ENCODE data around the gene NRN1L. TPM values are rescaled to one million over a fixed set of nuclear protein-coding genes. Genes with fewer than 3 reads are reported as not detected.
A peak's percentile ranks its signal among the peaks of the same experiment; 100 is the strongest.

NRN1L gene
- total RNA-seq, 2 donors from 2014 or later = 7.0 to 7.3 TPM

DNA sequence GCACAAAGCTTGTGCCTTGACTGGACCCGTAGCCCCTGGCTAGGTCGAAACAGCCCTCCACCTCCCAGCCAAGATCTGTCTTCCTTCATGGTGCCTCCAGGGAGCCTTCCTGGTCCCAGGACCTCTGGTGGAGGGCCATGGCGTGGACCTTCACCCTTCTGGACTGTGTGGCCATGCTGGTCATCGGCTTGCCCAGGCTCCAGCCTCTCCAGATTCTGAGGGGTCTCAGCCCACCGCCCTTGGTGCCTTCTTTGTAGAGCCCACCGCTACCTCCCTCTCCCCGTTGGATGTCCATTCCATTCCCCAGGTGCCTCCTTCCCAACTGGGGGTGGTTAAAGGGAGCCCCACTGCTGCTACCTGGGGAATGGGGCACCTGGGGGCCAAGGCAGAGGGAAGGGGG is 43.5 kb downstream of the NRN1L start:
- H3K9me3 ChIP-seq (ENCODE audit: control insufficient read depth, low read length) = no peaks in the 10 kb centered on the region
- Mint-ChIP-seq H3K4me1 (peaks cover 12% of the 10 kb centered on the region), H3K4me3 (no peak overlapping the region), H3K9me3 (no peaks in the 10 kb centered on the region), H3K36me3 (ENCODE audit: low read depth) (peaks cover 21% of the 10 kb centered on the region), H3K27me3 (ENCODE audit: insufficient read depth) (no peaks in the 10 kb centered on the region), H3K27ac (peak overlapping the region; percentile 42)
- TF ChIP-seq, protein P1, sequence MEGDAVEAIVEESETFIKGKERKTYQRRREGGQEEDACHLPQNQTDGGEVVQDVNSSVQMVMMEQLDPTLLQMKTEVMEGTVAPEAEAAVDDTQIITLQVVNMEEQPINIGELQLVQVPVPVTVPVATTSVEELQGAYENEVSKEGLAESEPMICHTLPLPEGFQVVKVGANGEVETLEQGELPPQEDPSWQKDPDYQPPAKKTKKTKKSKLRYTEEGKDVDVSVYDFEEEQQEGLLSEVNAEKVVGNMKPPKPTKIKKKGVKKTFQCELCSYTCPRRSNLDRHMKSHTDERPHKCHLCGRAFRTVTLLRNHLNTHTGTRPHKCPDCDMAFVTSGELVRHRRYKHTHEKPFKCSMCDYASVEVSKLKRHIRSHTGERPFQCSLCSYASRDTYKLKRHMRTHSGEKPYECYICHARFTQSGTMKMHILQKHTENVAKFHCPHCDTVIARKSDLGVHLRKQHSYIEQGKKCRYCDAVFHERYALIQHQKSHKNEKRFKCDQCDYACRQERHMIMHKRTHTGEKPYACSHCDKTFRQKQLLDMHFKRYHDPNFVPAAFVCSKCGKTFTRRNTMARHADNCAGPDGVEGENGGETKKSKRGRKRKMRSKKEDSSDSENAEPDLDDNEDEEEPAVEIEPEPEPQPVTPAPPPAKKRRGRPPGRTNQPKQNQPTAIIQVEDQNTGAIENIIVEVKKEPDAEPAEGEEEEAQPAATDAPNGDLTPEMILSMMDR (conservative IDR thresholded peaks at IDR 0.05) = no peak
- no peaks in the 10 kb centered on the region for H3K4me1 ChIP-seq (ENCODE audit: control insufficient read depth, insufficient read depth, low read length)
- H3K36me3 ChIP-seq (ENCODE audit: control insufficient read depth, insufficient read depth, low read length) = peaks cover 15% of the 10 kb centered on the region
- H3K4me3 ChIP-seq (ENCODE audit: low read length) = no peak overlapping the region
- no peak overlapping the region for H3K27ac ChIP-seq (ENCODE audit: low read depth, low read length)
- H3K27me3 ChIP-seq (ENCODE audit: control insufficient read depth, insufficient read depth, low read length, poor library complexity, severe bottlenecking) = no peaks in the 10 kb centered on the region
- H3K9ac ChIP-seq (ENCODE audit: extremely low read depth, low read length, poor library complexity, severe bottlenecking) = no peak overlapping the region
- no peak for DNase-seq
- 87 to 88% methylated on average over 3 to 7 of the region's 7 CpGs for whole genome bisulfite sequencing, 2 experiments (ENCODE audit: insufficient coverage in 1 of 2, insufficient read length in 1 of 2)

- 45 to 65% methylated on average over 6 to 16 of the region's 16 CpGs for WGBS, 2 experiments (ENCODE audit: insufficient coverage in 1 of 2, insufficient read length in 1 of 2)
- Histone ChIP-seq H3K4me3 (ENCODE audit: low read length) (no peak overlapping the region), H3K9ac (ENCODE audit: extremely low read depth, low read length, poor library complexity, severe bottlenecking) (no peak overlapping the region), H3K4me1 (ENCODE audit: control insufficient read depth, insufficient read depth, low read length) (no peaks in the 10 kb centered on the region), H3K9me3 (ENCODE audit: control insufficient read depth, low read length) (no peaks in the 10 kb centered on the region), H3K27me3 (ENCODE audit: control insufficient read depth, insufficient read depth, low read length, poor library complexity, severe bottlenecking) (no peaks in the 10 kb centered on the region), H3K27ac (ENCODE audit: low read depth, low read length) (no peak overlapping the region), H3K36me3 (ENCODE audit: control insufficient read depth, insufficient read depth, low read length) (peaks cover 15% of the 10 kb centered on the region)
- TF ChIP-seq, protein P1 (conservative IDR thresholded peaks at IDR 0.05) = peak; percentile 93
- Mint-ChIP-seq H3K27ac (no peak overlapping the region), H3K9me3 (no peaks in the 10 kb centered on the region), H3K36me3 (ENCODE audit: low read depth) (peaks cover 21% of the 10 kb centered on the region), H3K27me3 (ENCODE audit: insufficient read depth) (no peaks in the 10 kb centered on the region), H3K4me1 (peaks cover 12% of the 10 kb centered on the region), H3K4me3 (no peak overlapping the region)
- peak; percentile 92 for DNase-seq
These were observed 44.1 kb downstream of the NRN1L start for GRCh38 chr16:67928561-67929364.

GRCh38 chr16:67930191-67930590 is 45.5 kb downstream of the NRN1L start:
- Mint-ChIP-seq H3K9me3 (no peaks in the 10 kb centered on the region), H3K27ac (no peak overlapping the region), H3K4me1 (peaks cover 20% of the 10 kb centered on the region), H3K4me3 (no peak overlapping the region), H3K36me3 (ENCODE audit: low read depth) (peaks cover 18% of the 10 kb centered on the region), H3K27me3 (ENCODE audit: insufficient read depth) (no peaks in the 10 kb centered on the region)
- 96 to 99% methylated on average over 14 of the region's 14 CpGs for WGBS, 2 experiments (ENCODE audit: insufficient coverage in 1 of 2, insufficient read length in 1 of 2)
- H3K9ac ChIP-seq (ENCODE audit: extremely low read depth, low read length, poor library complexity, severe bottlenecking) = no peak overlapping the region
- peaks cover 15% of the 10 kb centered on the region for H3K36me3 ChIP-seq (ENCODE audit: control insufficient read depth, insufficient read depth, low read length)
- TF ChIP-seq, protein P1 (conservative IDR thresholded peaks at IDR 0.05) = no peak
- no peaks in the 10 kb centered on the region for H3K4me1 ChIP-seq (ENCODE audit: control insufficient read depth, insufficient read depth, low read length)
- H3K4me3 ChIP-seq (ENCODE audit: low read length) = no peak overlapping the region
- H3K9me3 ChIP-seq (ENCODE audit: control insufficient read depth, low read length) = no peaks in the 10 kb centered on the region
- no peak for DNase-seq
- no peak overlapping the region for H3K27ac ChIP-seq (ENCODE audit: low read depth, low read length)
- no peaks in the 10 kb centered on the region for H3K27me3 ChIP-seq (ENCODE audit: control insufficient read depth, insufficient read depth, low read length, poor library complexity, severe bottlenecking)

Data from endodermal cell (in vitro differentiated cells).